Activated CD8-positive, alpha-beta T cell treated with anti-CD3 and anti-CD28 coated beads, Interleukin-2, amount 10 ng/mL, durations not matched to agents 7 days and 5 days (primary cell): Measurements from ENCODE around the gene ADAM8. TPM values are rescaled to one million over a fixed set of nuclear protein-coding genes. Genes with fewer than 3 reads are reported as not detected.

Experiments used
- ATAC-seq: fragments of 150-1000 bp; cut with Tn5 transposase; one replicate; pipeline ENCODE4 v1.10.0; 2021; ENCODE audit warnings: moderate library complexity
- CTCF ChIA-PET: fragments of 350-600 bp; sonication (Branson Sonifier 250); formaldehyde crosslinking; loops from one replicate; lab custom pipeline; 2021; ENCODE audit warnings: antibody characterized with exemption; lab: Charles Lee
- POLR2A ChIA-PET: fragments of 350-600 bp; sonication (Branson Sonifier 250); formaldehyde crosslinking; loops from one replicate; lab custom pipeline; 2021; ENCODE audit warnings: antibody characterized with exemption; lab: Charles Lee
- DNase-seq: peaks from one replicate; pipeline ENCODE4 v3.0.0-alpha.2; 2020
- H3K27ac Mint-ChIP-seq: one replicate; pipeline ENCODE4 v1.8.0; 2021; ENCODE audit warnings: mild to moderate bottlenecking, mixed read lengths
- H3K27me3 Mint-ChIP-seq: one replicate; pipeline ENCODE4 v1.8.0; 2021; ENCODE audit warnings: low read depth, mixed read lengths
- H3K36me3 Mint-ChIP-seq: one replicate; pipeline ENCODE4 v1.8.0; 2021; ENCODE audit warnings: low read depth, mixed read lengths
- H3K4me1 Mint-ChIP-seq: one replicate; pipeline ENCODE4 v1.8.0; 2021; ENCODE audit warnings: low read depth, mixed read lengths
- H3K4me3 Mint-ChIP-seq: one replicate; pipeline ENCODE4 v1.8.0; 2021; ENCODE audit warnings: mild to moderate bottlenecking, mixed read lengths
- H3K9me3 Mint-ChIP-seq: one replicate; pipeline ENCODE4 v1.8.0; 2022; ENCODE audit warnings: mixed read lengths; ENCODE audit not compliant: insufficient read depth
- total RNA-seq, 2 experiments: library from RNA; stranded (reverse); gene quantifications; one replicate each; pipeline ENCODE4 v1.2.3, GENCODE V29; 2021

The ADAM8 gene
- total RNA-seq, 2 experiments from 2014 or later, result 69.9 to 75.5 TPM

DNA sequence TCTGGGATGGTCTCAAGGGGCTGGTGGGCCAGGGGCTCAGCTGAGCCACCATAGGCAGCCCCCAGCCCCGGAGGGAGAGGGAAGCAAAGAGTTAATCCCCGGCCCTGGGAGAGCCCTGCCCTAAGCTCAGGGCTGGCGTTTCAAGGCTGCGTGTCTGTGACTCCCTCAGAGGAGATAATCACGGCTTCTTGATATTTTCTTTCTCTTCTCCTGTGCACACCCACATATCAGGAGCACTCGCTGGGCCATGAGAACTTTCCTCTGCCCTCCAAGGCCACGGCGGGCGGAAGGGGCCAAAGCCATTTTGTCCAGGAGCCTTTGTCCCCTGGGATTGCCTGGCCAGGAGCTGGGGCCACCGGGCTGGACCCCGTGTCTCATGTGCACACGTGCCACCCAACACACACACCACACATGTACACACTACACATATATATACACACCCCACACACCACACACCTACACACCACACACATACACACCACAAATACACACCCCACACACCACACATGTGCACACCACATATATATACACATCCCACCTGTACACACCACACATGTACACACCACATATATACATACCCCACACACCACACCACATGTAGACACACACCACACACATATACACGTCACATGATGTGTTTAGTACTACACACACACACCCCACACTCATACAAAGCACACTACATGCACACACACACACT is 22.1 kb downstream of the ADAM8 start:
- Mint-ChIP-seq H3K36me3 (no peaks in the 10 kb centered on the region), H3K9me3 (no peaks in the 10 kb centered on the region), H3K4me1 (peaks cover 31% of the 10 kb centered on the region), H3K27ac (peak overlapping the region; percentile 26), H3K27me3 (peaks cover 8% of the 10 kb centered on the region), H3K4me3 (no peak overlapping the region)
- ChIA-PET CTCF (no interaction called here), POLR2A (no interaction called here)
- no peak for DNase-seq
- ATAC-seq, result no peak

DNA sequence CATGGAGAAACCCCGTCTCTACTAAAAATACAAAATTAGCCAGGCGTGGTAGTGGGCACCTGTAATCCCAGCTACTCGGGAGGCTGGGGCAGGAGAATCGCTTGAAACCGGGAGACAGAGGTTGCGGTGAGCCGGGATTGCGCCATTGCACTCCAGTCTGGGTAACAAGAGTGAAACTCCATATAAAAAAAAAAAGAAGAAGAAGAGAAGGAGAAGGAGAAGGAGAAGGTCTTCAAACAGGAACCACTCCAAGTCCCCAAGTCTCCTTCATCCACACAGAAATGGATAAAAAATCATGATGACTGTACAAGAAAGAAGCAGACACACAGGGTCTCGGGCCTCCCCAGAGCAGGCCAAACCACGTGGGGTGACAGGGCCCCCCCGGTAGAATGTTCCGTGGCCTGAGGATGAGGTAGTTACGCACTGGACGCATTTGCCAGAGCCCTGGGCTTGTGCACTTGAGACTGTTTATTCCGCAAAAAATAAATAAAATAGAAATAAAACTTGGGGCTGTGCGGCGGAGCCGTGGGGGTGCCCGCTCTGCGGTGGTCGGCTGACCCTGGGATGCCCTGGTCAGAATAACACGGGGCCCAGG is 23.2 kb downstream of the ADAM8 start:
- H3K27ac Mint-ChIP-seq, result no peak overlapping the region
- H3K9me3 Mint-ChIP-seq, result no peaks in the 10 kb centered on the region
- DNase-seq (no peak), ATAC-seq (no peak)
- peaks cover 10% of the 10 kb centered on the region for H3K27me3 Mint-ChIP-seq
- POLR2A ChIA-PET, result no interaction called here
- CTCF ChIA-PET, result no interaction called here
- no peaks in the 10 kb centered on the region for H3K36me3 Mint-ChIP-seq
- peaks cover 22% of the 10 kb centered on the region for H3K4me1 Mint-ChIP-seq
- H3K4me3 Mint-ChIP-seq, result no peak overlapping the region

DNA sequence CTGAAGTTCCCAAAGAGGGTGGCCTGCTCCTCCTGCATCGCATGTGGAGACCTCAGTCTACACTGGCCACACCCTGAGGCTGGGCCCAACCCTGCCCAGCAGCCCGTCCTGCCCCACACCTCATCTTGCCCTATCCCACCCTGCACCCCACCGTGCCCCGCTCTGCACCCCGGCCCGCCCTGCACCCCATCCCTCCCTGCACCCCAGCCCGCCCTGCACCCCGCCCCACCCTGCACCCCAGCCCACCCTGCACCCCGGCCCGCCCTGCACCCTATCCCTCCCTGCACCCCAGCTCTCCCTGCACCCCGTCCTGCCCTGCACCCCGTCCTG is 24.5 kb downstream of the ADAM8 start:
- H3K27ac Mint-ChIP-seq, result no peak overlapping the region
- DNase-seq (no peak), ATAC-seq (no peak)
- POLR2A ChIA-PET, result no interaction called here
- H3K4me1 Mint-ChIP-seq, result peaks cover 11% of the 10 kb centered on the region
- H3K9me3 Mint-ChIP-seq, result no peaks in the 10 kb centered on the region
- H3K27me3 Mint-ChIP-seq, result peaks cover 10% of the 10 kb centered on the region
- H3K36me3 Mint-ChIP-seq, result no peaks in the 10 kb centered on the region
- CTCF ChIA-PET, result no interaction called here
- no peak overlapping the region for H3K4me3 Mint-ChIP-seq

- DNase-seq (no peak), ATAC-seq (no peak)
- Mint-ChIP-seq H3K4me1 (peaks cover 8% of the 10 kb centered on the region), H3K27ac (no peak overlapping the region), H3K27me3 (peaks cover 10% of the 10 kb centered on the region), H3K4me3 (no peak overlapping the region), H3K36me3 (no peaks in the 10 kb centered on the region), H3K9me3 (no peaks in the 10 kb centered on the region)
- ChIA-PET CTCF (no interaction called here), POLR2A (no interaction called here)
Measured at GRCh38 chr10:133251388-133252222, 25.1 kb downstream of the ADAM8 start.

DNA sequence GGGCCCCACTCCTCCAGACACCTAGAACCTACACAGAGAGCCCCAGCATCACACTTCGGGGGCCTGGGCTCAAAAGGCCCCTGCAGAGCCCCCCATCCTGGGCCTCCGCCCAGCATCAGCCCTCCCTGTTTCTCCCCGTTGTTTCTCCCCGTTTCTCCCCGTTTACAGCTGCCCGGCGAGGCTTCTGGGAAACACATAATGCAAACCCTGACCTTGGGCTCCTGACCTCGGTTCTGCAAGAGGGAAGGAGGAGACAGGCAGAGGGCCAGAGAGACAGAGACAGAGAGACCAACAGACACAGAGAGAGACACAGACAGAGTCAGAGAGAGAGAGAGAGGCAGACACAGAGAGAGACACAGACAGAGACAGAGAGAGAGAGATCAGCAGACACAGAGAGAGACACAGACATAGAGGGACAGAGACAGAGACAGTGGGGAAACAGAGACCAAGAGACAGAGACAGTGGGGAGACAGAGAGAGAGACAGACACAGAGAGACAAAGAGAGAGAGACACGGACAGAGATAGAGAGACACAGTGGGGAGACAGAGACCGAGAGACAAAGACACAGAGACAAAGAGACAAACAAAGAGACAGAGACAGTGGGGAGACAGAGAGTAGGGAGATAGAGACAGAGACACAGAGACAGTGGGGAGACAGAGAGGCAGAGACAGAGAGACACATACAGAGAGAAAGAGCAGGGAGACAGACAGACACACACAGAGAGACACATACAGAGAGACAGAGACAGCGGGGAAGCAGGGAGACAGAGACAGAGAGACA is 26.5 kb downstream of the ADAM8 start:
- Mint-ChIP-seq H3K9me3 (no peaks in the 10 kb centered on the region), H3K4me1 (peaks cover 7% of the 10 kb centered on the region), H3K4me3 (no peak overlapping the region), H3K27me3 (peaks cover 10% of the 10 kb centered on the region), H3K36me3 (no peaks in the 10 kb centered on the region), H3K27ac (peak overlapping the region; percentile 60)
- ATAC-seq (no peak), DNase-seq (no peak)
- CTCF ChIA-PET, result no interaction called here
- POLR2A ChIA-PET, result no interaction called here

DNA sequence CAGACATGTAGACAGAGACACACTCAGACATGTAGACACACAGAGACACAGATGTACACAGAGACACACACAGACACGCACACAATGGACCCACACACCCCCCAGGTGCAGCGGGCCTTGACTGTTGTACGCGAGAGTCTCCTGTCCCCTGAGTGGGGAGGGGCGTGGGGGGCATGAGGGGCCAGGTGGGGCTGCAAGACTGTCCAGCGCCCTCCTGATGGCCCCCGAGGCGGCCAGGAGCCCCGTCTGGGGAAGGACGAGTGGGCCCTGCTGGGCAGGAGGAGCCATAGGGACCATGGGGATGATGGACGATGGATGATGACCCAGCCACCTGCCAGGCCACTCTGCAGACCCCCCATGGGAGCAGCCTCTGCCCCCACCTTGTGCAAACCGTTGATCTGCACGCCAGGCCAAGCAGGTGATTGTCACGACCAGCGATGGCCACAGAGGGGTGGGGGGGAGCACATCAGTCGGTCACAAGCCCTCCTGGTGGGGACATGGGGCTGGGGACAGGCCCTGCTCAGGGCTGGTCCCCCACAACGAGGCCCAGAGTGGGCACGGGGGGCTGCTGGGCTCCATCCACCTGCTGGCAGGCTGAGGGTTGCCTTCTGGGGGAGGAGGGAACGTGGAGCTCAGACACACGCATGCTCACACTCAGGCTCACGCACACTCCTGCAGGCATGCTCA is 27.4 kb downstream of the ADAM8 start:
- peaks cover 7% of the 10 kb centered on the region for H3K4me1 Mint-ChIP-seq
- H3K27ac Mint-ChIP-seq, result no peak overlapping the region
- no peaks in the 10 kb centered on the region for H3K36me3 Mint-ChIP-seq
- H3K9me3 Mint-ChIP-seq, result no peaks in the 10 kb centered on the region
- ChIA-PET CTCF (no interaction called here), POLR2A (no interaction called here)
- H3K27me3 Mint-ChIP-seq, result peaks cover 8% of the 10 kb centered on the region
- no peak overlapping the region for H3K4me3 Mint-ChIP-seq
- DNase-seq, result no peak
- no peak for ATAC-seq

DNA sequence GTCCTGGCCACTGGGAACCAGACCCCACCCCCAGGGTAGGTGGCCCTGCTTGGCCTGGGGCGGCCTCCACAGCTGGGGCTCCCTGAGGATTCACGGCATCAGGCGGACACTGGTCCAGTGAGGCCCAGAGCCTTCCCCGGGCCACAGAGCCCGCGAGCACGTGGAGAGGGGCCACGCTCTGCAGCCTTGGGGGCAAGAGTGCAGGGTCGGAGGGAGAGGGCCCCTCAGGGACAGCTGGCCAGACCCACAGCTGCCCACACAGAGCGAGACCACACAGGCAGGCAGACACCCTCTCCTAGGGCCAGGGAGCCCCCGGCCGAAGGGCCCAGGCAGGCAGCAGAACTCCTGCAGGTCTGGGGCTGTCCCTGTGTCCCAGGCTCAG is 28.3 kb downstream of the ADAM8 start:
- H3K36me3 Mint-ChIP-seq, result no peaks in the 10 kb centered on the region
- no peak for ATAC-seq
- POLR2A ChIA-PET, result no interaction called here

DNA sequence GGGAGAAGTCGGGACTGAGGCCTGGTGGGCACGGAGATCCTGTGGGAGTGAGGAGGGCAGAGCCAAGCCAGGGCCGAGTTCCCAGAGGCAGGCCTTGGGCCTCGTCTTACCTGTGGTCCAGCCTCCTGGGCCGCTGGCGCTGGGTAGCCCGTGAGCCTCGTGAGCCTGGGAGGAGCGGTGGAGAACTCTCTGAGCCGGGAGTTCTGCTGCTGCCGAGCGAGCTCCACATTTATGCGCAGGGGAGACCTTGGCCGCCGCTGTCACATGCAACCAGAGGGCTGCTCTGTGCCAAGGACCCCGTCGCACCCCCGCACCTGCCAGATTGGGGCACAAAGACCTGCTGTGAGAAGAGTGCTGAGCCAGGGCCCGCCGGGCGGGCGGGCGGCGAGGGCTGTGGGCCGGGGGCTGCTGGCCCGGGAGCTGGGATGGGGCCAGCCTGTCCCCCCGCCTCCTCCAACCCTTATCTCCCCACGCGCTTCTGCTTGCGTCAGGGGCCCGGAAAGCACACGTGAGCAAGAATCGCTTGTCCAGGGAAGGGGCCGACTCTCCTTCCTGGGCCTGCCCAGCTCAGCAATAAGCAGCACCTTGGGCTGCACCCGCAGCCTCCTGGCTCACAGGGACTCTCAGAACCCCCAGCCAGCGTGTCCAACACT is 28.9 kb downstream of the ADAM8 start:
- Mint-ChIP-seq H3K27me3 (peaks cover 11% of the 10 kb centered on the region), H3K4me3 (no peak overlapping the region), H3K9me3 (no peaks in the 10 kb centered on the region), H3K27ac (no peak overlapping the region), H3K4me1 (peaks cover 7% of the 10 kb centered on the region), H3K36me3 (no peaks in the 10 kb centered on the region)
- ChIA-PET CTCF (interaction anchor here (0.6 kb wide), 1 partner anchor 16 kb away, joined by 3 read pairs; no protein-coding TSS in a partner anchor), POLR2A (no interaction called here)
- ATAC-seq, result no peak
- no peak for DNase-seq

More for the DNA sequence above, 28.3 kb downstream of the ADAM8 start:
- no peak for DNase-seq
- peaks cover 8% of the 10 kb centered on the region for H3K27me3 Mint-ChIP-seq
- no peak overlapping the region for H3K4me3 Mint-ChIP-seq
- H3K9me3 Mint-ChIP-seq, result no peaks in the 10 kb centered on the region
- CTCF ChIA-PET, result interaction anchor here (0.6 kb wide), 1 partner anchor 15 kb away, joined by 3 read pairs; no protein-coding TSS in a partner anchor
- H3K4me1 Mint-ChIP-seq, result peaks cover 7% of the 10 kb centered on the region
- H3K27ac Mint-ChIP-seq, result no peak overlapping the region

DNA sequence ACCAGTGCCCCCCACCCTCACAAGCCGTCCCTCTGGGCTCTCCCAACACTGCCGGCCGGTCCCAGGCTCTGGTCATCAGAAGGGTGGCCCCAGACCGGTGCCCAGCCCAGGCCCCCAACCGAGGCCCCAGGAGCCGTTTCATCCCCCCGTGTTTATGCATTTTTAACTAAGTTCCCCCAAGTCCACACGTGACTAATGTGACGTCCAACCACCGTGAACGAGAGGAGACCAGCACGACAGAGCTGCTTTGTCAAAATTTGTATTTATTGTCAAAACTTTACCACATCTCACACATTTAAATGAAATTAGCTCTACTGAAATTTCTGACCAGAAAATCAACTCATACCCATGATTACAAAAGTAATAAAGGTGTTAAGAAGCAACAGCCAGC is 30.4 kb downstream of the ADAM8 start:
- CTCF ChIA-PET, result no interaction called here
- no peak overlapping the region for H3K27ac Mint-ChIP-seq
- no peaks in the 10 kb centered on the region for H3K36me3 Mint-ChIP-seq
- DNase-seq (no peak), ATAC-seq (no peak)
- POLR2A ChIA-PET, result no interaction called here
- no peak overlapping the region for H3K4me3 Mint-ChIP-seq
- peaks cover 21% of the 10 kb centered on the region for H3K4me1 Mint-ChIP-seq
- no peaks in the 10 kb centered on the region for H3K9me3 Mint-ChIP-seq
- peaks cover 18% of the 10 kb centered on the region for H3K27me3 Mint-ChIP-seq

DNA sequence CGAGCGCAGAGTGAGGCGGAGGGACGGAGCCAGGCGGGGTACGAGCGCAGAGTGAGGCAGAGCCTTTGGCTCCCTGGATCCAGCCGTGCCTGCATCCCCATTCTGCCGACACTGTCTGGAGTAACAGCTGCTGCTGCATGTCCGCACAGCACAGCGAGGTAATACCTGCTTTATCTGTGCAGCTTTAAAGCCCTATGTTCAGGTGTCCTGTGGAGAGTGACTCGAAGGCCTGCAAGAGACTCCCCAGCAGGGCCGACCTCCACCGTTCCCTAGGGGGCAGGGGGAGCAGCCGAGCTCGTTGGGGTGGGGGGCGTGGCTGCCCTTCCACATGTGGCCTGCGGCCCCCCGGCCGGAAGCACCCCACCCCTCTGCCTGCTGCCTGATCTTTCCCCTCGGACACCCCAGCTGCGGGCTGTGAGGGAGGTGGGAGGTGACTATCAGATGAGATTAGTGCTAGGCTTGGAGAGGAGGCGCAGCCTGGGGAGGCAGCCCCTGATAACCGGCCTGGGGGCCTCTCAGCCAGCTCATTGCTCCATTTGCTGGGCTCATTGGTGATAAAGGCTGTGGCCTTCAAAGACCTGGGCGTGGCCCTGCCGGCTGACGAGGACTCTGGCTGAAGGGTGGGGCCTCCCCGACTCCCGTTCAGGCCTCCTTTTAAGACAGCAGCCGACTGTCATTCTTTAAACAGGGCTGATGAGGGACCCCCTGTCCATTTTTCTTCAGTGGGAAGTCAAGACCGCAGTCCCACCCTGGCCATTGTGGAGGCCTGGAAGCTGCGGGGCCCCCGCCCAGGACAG is 31.0 kb downstream of the ADAM8 start:
- H3K4me3 Mint-ChIP-seq, result no peak overlapping the region
- no peak for ATAC-seq
- POLR2A ChIA-PET, result no interaction called here
- H3K4me1 Mint-ChIP-seq, result peaks cover 27% of the 10 kb centered on the region
- H3K36me3 Mint-ChIP-seq, result no peaks in the 10 kb centered on the region
- DNase-seq, result no peak
- CTCF ChIA-PET, result no interaction called here
- no peak overlapping the region for H3K27ac Mint-ChIP-seq
- H3K9me3 Mint-ChIP-seq, result no peaks in the 10 kb centered on the region
- H3K27me3 Mint-ChIP-seq, result peaks cover 24% of the 10 kb centered on the region
